GM12892 (cell line): ENCODE results near the gene RPS19BP1.

Source experiments
- POLR2A ChIP-seq: IDR thresholded peaks from 2 replicates; pipeline ENCODE4 v1.6.1; 2011; ENCODE audit warnings: low read depth, low read length, control low read depth
- POLR2AphosphoS5 ChIP-seq: IDR thresholded peaks from 2 replicates; pipeline ENCODE4 v1.6.1; 2011; ENCODE audit warnings: low read depth, low read length, control low read depth
- TAF1 ChIP-seq: IDR thresholded peaks from 2 replicates; pipeline ENCODE4 v1.6.1; 2011; ENCODE audit warnings: low read depth, mild to moderate bottlenecking, control low read depth, low read length, borderline replicate concordance

DNA sequence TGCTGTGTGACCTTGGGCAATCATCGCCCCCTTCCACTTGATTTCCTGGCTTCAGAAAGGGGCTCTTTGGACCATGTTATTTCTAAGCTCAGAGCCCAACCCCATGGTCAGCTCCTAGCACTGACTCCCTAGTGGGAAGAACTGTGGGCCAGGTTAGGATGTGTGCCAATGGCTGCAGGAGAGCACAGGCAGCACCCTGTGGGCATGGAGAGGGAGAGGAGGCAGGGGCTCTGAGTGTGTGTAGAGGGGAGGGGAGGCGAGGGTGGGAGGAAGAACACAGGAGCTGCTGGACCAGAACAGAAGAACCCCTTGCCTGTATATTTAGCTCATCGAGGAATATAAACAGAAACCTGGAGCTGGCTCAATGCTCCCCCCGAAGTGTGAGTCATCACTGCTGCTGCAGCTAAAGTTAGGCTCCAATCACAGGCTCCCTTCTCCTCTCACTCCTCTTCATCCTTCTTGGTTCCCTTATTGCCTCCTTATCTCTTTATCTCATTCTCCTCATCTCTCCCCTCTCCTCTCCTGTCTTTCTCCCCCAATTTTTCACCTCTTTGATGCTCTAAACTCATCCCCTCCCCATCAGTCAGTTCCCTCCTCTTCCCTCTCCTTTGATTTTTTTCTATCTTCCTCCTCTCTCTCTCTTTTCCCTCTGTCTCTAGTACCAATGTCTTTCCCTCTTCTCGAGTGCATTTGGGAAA is 14.5 kb upstream of the RPS19BP1 start:
- TF ChIP-seq POLR2A: no peak
- TF ChIP-seq POLR2AphosphoS5: no peak
- no peak for TF ChIP-seq TAF1
